ENCODE measurements around the gene NACC2.

The NACC2 gene

DNA sequence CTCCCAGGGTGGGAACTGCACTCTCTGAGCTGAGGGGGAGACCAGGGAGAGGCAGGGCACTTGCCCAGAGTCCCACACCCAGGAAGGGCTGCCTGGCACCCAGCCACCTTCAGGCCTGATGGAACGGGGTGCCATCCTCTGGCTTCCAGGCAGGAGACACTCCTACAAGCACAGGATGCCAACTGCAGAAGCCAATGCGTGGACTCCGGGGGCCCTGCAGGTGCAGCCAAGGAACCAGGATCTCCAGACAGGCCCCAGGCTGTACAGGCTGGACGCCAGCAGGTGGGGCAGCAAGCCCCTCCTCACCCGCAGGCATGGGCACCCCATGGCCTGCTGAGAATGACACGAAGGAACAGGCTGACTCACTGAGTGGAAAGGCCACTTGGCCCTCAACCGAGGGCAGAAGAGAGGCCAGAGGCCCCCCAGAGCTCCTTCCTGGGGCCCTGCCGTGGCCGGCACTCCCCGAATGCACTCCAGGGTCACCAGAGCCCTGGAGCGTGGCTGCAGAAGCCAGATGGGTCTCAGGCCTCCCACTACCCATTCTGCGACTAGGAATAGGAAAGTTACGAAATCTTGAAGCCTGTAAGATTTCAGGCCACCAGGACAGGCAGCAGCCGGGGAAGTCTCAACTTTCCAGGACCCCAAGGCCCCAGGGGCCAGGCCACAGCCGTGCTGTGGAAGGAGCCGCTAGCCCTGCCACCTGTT is 15.7 kb downstream of the NACC2 start:
- H3K36me3 ChIP-seq (ENCODE audit: control insufficient read depth in 2 of 2, insufficient read depth in 1 of 2, low read length in 2 of 2), result peaks cover 0 to 17% of the 10 kb centered on the region in 2 experiments; a peak in 1 of 3 replicates
- H3K9me3 ChIP-seq (ENCODE audit: control insufficient read depth, insufficient read depth, low read depth, low read length), result no peaks in the 10 kb centered on the region
- ChIA-PET CTCF (no interaction called here), POLR2A (interaction anchor here (1.3 kb wide), 1 partner anchor 15 kb away, joined by 3 read pairs; no protein-coding TSS in a partner anchor)
- H3K4me3 ChIP-seq (ENCODE audit: low read depth, low read length), result no peak overlapping the region
- H3K27ac ChIP-seq (ENCODE audit: extremely low read depth, low read depth, low read length), result no peak overlapping the region
- TF ChIP-seq ZNF792 (tag by site-specific recombination; IDR thresholded peaks at IDR 0.05) (no peak), ZIC2 (tag by site-specific recombination; IDR thresholded peaks at IDR 0.05) (peak; percentile 83), CTCF (tag by site-specific recombination; IDR thresholded peaks at IDR 0.05) (peak; percentile 37; the same call in 1 of the 2 replicates), ZNF335 (tag by site-specific recombination; conservative IDR thresholded peaks at IDR 0.05) (peak; percentile 75)
- H3K4me1 ChIP-seq (ENCODE audit: control insufficient read depth, insufficient read depth, low read length), result no peaks in the 10 kb centered on the region

DNA sequence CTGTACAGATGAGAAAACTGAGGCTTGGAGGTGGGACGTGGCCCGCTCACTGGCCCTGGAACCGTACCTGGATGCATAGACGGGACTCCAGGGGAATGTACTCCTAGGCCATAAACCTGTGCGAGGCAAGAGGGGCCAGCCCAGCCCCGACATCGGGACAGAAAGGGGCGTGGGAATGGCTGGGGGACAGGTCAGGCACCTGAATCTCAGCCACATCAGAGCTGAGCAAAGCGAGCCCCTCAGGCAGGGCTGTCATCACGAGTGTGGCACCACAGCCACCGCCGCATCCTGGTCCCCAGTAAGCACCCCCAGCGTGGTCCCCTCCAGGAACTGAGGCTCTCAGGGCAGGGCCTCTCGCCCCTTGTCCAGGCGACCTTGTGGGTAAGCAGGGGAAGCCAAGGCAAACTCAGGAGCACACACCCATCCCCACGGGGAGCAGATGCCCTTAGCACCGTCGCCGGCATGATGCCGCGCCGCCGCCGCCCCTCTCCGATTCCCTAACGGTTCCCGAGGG is 16.5 kb downstream of the NACC2 start:
- ChIA-PET CTCF (interaction anchor here (0.5 kb wide), 1 partner anchor 61 kb away, joined by 3 read pairs; no protein-coding TSS in a partner anchor), POLR2A (no interaction called here)
- Histone ChIP-seq H3K9me3 (ENCODE audit: control insufficient read depth, insufficient read depth, low read depth, low read length) (no peaks in the 10 kb centered on the region), H3K4me1 (ENCODE audit: control insufficient read depth, insufficient read depth, low read length) (no peaks in the 10 kb centered on the region), H3K4me3 (ENCODE audit: low read depth, low read length) (no peak overlapping the region), H3K27ac (ENCODE audit: extremely low read depth, low read depth, low read length) (no peak overlapping the region), H3K36me3 (ENCODE audit: control insufficient read depth in 2 of 2, insufficient read depth in 1 of 2, low read length in 2 of 2) (peaks cover 0 to 15% of the 10 kb centered on the region in 2 experiments; a peak in 1 of 3 replicates)
- TF ChIP-seq ZSCAN16 (tag by site-specific recombination; IDR thresholded peaks at IDR 0.05) (no peak), ZNF404 (tag by site-specific recombination; IDR thresholded peaks at IDR 0.05) (no peak), IKZF3 (tag by site-specific recombination; IDR thresholded peaks at IDR 0.05) (no peak), MYNN (tag by site-specific recombination; IDR thresholded peaks at IDR 0.05; ENCODE audit: borderline replicate concordance) (no peak), ZNF121 (tag by site-specific recombination; IDR thresholded peaks at IDR 0.05) (no peak), ZNF660 (tag by site-specific recombination; IDR thresholded peaks at IDR 0.05) (no peak), ZNF335 (tag by site-specific recombination; conservative IDR thresholded peaks at IDR 0.05) (no peak), SALL2 (tag by site-specific recombination; IDR thresholded peaks at IDR 0.05; ENCODE audit: borderline replicate concordance) (no peak), ZXDB (tag by site-specific recombination; IDR thresholded peaks at IDR 0.05) (no peak)
- TF ChIP-seq, protein P1, sequence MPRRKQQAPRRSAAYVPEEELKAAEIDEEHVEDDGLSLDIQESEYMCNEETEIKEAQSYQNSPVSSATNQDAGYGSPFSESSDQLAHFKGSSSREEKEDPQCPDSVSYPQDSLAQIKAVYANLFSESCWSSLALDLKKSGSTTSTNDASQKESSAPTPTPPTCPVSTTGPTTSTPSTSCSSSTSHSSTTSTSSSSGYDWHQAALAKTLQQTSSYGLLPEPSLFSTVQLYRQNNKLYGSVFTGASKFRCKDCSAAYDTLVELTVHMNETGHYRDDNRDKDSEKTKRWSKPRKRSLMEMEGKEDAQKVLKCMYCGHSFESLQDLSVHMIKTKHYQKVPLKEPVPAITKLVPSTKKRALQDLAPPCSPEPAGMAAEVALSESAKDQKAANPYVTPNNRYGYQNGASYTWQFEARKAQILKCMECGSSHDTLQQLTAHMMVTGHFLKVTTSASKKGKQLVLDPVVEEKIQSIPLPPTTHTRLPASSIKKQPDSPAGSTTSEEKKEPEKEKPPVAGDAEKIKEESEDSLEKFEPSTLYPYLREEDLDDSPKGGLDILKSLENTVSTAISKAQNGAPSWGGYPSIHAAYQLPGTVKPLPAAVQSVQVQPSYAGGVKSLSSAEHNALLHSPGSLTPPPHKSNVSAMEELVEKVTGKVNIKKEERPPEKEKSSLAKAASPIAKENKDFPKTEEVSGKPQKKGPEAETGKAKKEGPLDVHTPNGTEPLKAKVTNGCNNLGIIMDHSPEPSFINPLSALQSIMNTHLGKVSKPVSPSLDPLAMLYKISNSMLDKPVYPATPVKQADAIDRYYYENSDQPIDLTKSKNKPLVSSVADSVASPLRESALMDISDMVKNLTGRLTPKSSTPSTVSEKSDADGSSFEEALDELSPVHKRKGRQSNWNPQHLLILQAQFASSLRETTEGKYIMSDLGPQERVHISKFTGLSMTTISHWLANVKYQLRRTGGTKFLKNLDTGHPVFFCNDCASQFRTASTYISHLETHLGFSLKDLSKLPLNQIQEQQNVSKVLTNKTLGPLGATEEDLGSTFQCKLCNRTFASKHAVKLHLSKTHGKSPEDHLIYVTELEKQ (tag by site-specific recombination; IDR thresholded peaks at IDR 0.05; ENCODE audit: borderline replicate concordance), result no peak

DNA sequence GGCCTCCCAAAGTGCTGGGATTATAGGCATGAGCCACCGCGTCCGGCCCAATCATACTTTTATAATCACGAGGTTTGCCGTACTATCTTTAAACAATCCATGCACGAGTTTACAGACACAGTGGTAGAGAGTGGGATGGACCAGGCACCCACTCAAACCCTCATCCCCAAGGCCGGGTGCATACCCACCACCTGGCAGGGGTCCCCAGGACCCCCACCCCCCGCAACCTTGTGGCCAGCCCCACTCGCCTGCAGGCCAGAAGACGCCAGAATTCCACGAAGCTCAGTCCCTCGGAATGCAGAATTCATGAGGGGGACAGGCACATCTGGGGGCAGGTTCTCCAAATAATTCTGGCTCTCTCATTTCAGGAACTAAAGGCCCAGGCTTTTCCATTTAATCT is 17.1 kb downstream of the NACC2 start:
- Histone ChIP-seq H3K36me3 (ENCODE audit: control insufficient read depth in 2 of 2, insufficient read depth in 1 of 2, low read length in 2 of 2) (peaks cover 0 to 15% of the 10 kb centered on the region in 2 experiments; a peak in 1 of 3 replicates), H3K27ac (ENCODE audit: extremely low read depth, low read depth, low read length) (no peak overlapping the region), H3K9me3 (ENCODE audit: control insufficient read depth, insufficient read depth, low read depth, low read length) (no peaks in the 10 kb centered on the region), H3K4me3 (ENCODE audit: low read depth, low read length) (no peak overlapping the region), H3K4me1 (ENCODE audit: control insufficient read depth, insufficient read depth, low read length) (no peaks in the 10 kb centered on the region)
- POLR2A ChIA-PET, result interaction anchor here (0.6 kb wide), 1 partner anchor 1045 kb away, joined by 3 read pairs; no protein-coding TSS in a partner anchor
- TF ChIP-seq, protein P2, sequence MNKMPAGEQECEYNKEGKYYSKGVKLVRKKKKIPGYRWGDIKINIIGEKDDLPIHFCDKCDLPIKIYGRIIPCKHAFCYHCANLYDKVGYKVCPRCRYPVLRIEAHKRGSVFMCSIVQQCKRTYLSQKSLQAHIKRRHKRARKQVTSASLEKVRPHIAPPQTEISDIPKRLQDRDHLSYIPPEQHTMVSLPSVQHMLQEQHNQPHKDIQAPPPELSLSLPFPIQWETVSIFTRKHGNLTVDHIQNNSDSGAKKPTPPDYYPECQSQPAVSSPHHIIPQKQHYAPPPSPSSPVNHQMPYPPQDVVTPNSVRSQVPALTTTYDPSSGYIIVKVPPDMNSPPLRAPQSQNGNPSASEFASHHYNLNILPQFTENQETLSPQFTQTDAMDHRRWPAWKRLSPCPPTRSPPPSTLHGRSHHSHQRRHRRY (tag by site-specific recombination; IDR thresholded peaks at IDR 0.05), result no peak
- CTCF ChIA-PET, result interaction anchor here (0.6 kb wide), 1 partner anchor 11 kb away, joined by 3 read pairs; no protein-coding TSS in a partner anchor

Data from HEK293 (cell line).